ENCODE measurements around the gene SPATA3. TPM values are rescaled to one million over a fixed set of nuclear protein-coding genes. Genes with fewer than 3 reads are reported as not detected.

Gene SPATA3
- total and polyA plus RNA-seq, 2 experiments from 2014 or later, result not detected

- Histone ChIP-seq H2AFZ (no peak overlapping the region), H3F3A (replicated peaks; ENCODE audit: low read depth) (0 out of 2 replicates have a peak, but pooled peaks cover 4% of the 10 kb centered on the region), H3K4me1 (ENCODE audit: insufficient read depth) (peaks cover 5% of the 10 kb centered on the region), H3K79me2 (replicated peaks; ENCODE audit: insufficient read depth) (no peaks in the 10 kb centered on the region), H3K4me2 (no peak overlapping the region), H3K4me3 (no peak overlapping the region), H4K20me1 (replicated peaks; ENCODE audit: insufficient read depth) (no peaks in the 10 kb centered on the region), H3K9me2 (ENCODE audit: insufficient read depth) (no peaks in the 10 kb centered on the region), H3K36me3 (ENCODE audit: insufficient read depth) (no peaks in the 10 kb centered on the region), H3K27ac (ENCODE audit: low read depth) (no peak overlapping the region), H3K27me3 (ENCODE audit: insufficient read depth) (no peaks in the 10 kb centered on the region)
- Mint-ChIP-seq H3K36me3 (ENCODE audit: low read depth) (no peaks in the 10 kb centered on the region), H3K27ac (no peak overlapping the region; the same call in 1 of the 2 replicates), H3K4me1 (peaks cover 31% of the 10 kb centered on the region), H3K9me3 (no peaks in the 10 kb centered on the region; the same call in 2 of the 3 replicates), H3K4me3 (no peak overlapping the region), H3K27me3 (ENCODE audit: insufficient read depth, low read depth, poor library complexity) (peaks cover 17% of the 10 kb centered on the region)
- ATAC-seq (no peak), DNase-seq (ENCODE audit: low spot score) (no peak)
- TF ChIP-seq CREB1 (CRISPR knock-in tag; IDR thresholded peaks at IDR 0.05; ENCODE audit: low read depth) (no peak), NANOG (IDR thresholded peaks at IDR 0.05; ENCODE audit: borderline replicate concordance) (no peak), JUNB (IDR thresholded peaks at IDR 0.05; ENCODE audit: unreplicated experiment) (no peak), STAT1 (IDR thresholded peaks at IDR 0.05; ENCODE audit: unreplicated experiment) (no peak), ZNF331 (CRISPR knock-in tag; IDR thresholded peaks at IDR 0.05; ENCODE audit: low read depth) (no peak), EZH2 (IDR thresholded peaks at IDR 0.05; ENCODE audit: low read depth, unreplicated experiment) (no peak), POLR2AphosphoS5 (IDR thresholded peaks at IDR 0.05; ENCODE audit: low read depth) (no peak), EZH2phosphoT487 (IDR thresholded peaks at IDR 0.05; ENCODE audit: unreplicated experiment) (no peak), CTCF (conservative IDR thresholded peaks at IDR 0.05; ENCODE audit: low read depth in 2 of 2) (no peak), ZNF462 (CRISPR knock-in tag; IDR thresholded peaks at IDR 0.05) (no peak), ZNF114 (CRISPR knock-in tag; IDR thresholded peaks at IDR 0.05) (no peak)
Measured at GRCh38 chr2:230984393-230985220, 11.3 kb upstream of the SPATA3 start.
